ENCODE data around the gene RRBP1. TPM values are rescaled to one million over a fixed set of nuclear protein-coding genes. Genes with fewer than 3 reads are reported as not detected.
A peak's percentile ranks its signal among the peaks of the same experiment; 100 is the strongest.

Gene RRBP1
- total RNA-seq, 6 experiments from 2014 or later, result 121 to 274 (median 193) TPM

DNA sequence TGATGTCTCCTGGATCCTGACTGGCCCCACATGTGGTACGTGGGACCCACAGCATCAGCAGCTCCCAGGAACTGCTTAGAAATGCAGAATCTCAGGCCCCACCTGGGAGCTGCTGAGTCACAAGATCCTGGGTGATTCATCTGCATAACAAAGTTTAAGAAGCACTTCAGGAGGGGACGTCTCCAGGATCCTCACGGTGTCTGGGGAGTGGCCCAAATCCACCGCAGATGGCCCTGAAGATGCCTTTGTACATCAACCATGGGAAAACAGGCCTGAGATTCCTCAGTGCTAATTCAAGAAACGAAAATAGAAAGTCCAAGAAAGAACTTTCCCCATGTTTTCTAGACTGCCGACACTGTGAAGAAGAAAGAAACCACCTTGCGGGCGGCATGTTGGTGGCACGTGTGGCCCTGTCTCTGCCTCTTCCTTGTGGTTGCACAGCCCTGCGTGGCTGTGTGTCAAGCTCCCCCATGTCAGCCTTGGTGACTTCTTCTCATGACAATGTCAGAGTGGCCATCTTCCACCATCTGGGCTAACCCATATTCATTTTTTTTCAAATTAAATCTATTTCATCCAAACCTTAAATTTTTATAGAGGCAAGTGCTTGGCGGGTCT, 26.1 kb downstream of the RRBP1 start:
- H3K27ac ChIP-seq, result no peak overlapping the region
- H3K9me3 ChIP-seq, result no peaks in the 10 kb centered on the region
- peaks cover 0 to 36% (median 10%) of the 10 kb centered on the region in 4 donors for H3K36me3 ChIP-seq
- TF ChIP-seq, protein P1, sequence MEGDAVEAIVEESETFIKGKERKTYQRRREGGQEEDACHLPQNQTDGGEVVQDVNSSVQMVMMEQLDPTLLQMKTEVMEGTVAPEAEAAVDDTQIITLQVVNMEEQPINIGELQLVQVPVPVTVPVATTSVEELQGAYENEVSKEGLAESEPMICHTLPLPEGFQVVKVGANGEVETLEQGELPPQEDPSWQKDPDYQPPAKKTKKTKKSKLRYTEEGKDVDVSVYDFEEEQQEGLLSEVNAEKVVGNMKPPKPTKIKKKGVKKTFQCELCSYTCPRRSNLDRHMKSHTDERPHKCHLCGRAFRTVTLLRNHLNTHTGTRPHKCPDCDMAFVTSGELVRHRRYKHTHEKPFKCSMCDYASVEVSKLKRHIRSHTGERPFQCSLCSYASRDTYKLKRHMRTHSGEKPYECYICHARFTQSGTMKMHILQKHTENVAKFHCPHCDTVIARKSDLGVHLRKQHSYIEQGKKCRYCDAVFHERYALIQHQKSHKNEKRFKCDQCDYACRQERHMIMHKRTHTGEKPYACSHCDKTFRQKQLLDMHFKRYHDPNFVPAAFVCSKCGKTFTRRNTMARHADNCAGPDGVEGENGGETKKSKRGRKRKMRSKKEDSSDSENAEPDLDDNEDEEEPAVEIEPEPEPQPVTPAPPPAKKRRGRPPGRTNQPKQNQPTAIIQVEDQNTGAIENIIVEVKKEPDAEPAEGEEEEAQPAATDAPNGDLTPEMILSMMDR (IDR thresholded peaks at IDR 0.05), result no peak
- TF ChIP-seq POLR2A (IDR thresholded peaks at IDR 0.05), result no peak
- intact Hi-C loops (cut with DNase I), result no loop called here
- WGBS (ENCODE audit: insufficient coverage, low coverage, low lambda C conversion rate, missing lambda C conversion rate), result 84% methylated on average over 8 of the region's 11 CpGs
- ATAC-seq (no peak), DNase-seq (no peak)
- no peaks in the 10 kb centered on the region for H3K27me3 ChIP-seq
- no peak overlapping the region for H3K4me3 ChIP-seq
- peaks cover 0 to 19% (median 8%) of the 10 kb centered on the region in 4 donors for H3K4me1 ChIP-seq

DNA sequence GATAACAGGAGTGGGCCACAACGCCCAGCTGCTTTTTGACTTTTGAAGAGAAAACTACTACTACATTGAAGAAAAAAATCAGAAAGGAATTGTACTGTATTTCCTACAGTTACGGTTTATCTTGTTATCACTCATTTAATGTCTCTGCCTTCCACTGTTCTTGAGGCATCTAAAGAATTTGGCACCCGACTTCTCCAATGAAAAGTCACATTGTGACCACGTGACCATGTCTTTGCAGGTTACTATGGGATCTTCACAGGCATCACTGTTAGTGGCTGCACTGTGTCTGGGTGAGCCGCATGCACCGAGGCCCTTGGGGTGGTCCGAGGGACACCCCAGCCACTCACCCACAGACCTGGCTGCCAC, 26.8 kb downstream of the RRBP1 start:
- Histone ChIP-seq H3K4me3 (no peak overlapping the region), H3K9me3 (no peaks in the 10 kb centered on the region), H3K4me1 (peaks cover 0 to 24% (median 12%) of the 10 kb centered on the region in 4 donors), H3K27ac (no peak overlapping the region), H3K27me3 (no peaks in the 10 kb centered on the region), H3K36me3 (peaks cover 0 to 41% (median 10%) of the 10 kb centered on the region in 4 donors)
- ATAC-seq, result no peak
- 80% methylated on average over 7 of the region's 7 CpGs for WGBS (ENCODE audit: insufficient coverage, low coverage, low lambda C conversion rate, missing lambda C conversion rate)
- no peak for DNase-seq
- no peak for TF ChIP-seq POLR2A (IDR thresholded peaks at IDR 0.05)
- TF ChIP-seq, protein P1 (IDR thresholded peaks at IDR 0.05), result peak in 1 of 4 donors; percentile 3
- intact Hi-C loops (cut with DNase I), result no loop called here

GRCh38 chr20:17654649-17655285, 27.3 kb downstream of the RRBP1 start:
- Histone ChIP-seq H3K4me1 (peaks cover 0 to 29% (median 14%) of the 10 kb centered on the region in 4 donors), H3K9me3 (no peaks in the 10 kb centered on the region), H3K27me3 (no peaks in the 10 kb centered on the region), H3K27ac (no peak overlapping the region), H3K36me3 (peaks cover 0 to 37% (median 9%) of the 10 kb centered on the region in 4 donors), H3K4me3 (no peak overlapping the region)
- WGBS (ENCODE audit: insufficient coverage, low coverage, low lambda C conversion rate, missing lambda C conversion rate), result 57% methylated on average over 7 of the region's 7 CpGs
- TF ChIP-seq, protein P1 (IDR thresholded peaks at IDR 0.05), result peak; percentile 27 to 57 (median 48)
- TF ChIP-seq POLR2A (IDR thresholded peaks at IDR 0.05), result no peak
- ATAC-seq (no peak), DNase-seq (no peak)
- intact Hi-C loops (cut with DNase I), result no loop called here

DNA sequence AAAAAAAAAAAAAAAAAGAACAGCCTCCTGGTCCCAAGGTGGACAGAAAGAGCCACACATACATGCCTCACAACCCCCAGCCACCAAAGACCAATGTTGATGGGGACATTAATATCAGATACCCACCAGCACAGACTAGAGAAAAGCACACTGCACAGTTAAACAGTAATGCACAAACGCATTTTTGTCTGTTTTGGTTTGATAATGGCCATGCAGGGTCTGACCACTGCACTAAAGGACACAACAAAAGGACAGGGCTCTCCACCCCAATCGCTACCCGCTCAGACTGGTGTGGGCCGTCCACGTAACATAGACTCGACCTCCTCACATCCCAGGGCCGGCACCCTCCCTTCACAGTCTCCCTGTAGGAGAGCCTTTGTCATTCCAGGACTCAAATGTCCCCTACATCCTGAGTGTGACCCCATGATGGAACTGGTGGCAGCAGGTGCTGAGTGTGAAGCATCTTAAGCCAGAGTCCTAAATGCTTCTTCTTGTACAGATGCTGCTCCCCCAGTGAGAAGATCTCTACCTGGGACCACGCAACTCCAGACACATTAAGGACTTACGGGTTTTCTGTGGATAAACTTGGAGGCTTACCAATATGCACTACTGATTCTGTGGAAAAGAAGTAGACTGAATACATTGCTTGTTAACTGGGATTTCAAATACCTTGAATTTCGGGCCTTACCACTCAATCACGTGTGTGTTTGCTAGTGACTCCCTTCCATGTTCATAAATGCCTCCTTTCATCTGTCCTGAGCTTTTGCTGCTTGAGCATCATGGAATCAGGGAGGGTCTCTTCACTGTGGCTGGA, 28.0 kb downstream of the RRBP1 start:
- Histone ChIP-seq H3K27me3 (no peaks in the 10 kb centered on the region), H3K36me3 (peaks cover 0 to 37% (median 8%) of the 10 kb centered on the region in 4 donors), H3K4me1 (peaks cover 0 to 37% (median 18%) of the 10 kb centered on the region in 4 donors), H3K4me3 (no peak overlapping the region), H3K9me3 (no peaks in the 10 kb centered on the region), H3K27ac (no peak overlapping the region)
- intact Hi-C loops (cut with DNase I), result no loop called here
- no peak for ATAC-seq
- TF ChIP-seq, protein P1 (IDR thresholded peaks at IDR 0.05), result no peak
- no peak for TF ChIP-seq POLR2A (IDR thresholded peaks at IDR 0.05)
- 77% methylated on average over 8 of the region's 11 CpGs for WGBS (ENCODE audit: insufficient coverage, low coverage, low lambda C conversion rate, missing lambda C conversion rate)
- DNase-seq, result no peak
